Right renal pelvis (tissue), 4 donors: ENCODE data around the gene PNPLA5. TPM values are rescaled to one million over a fixed set of nuclear protein-coding genes. Genes with fewer than 3 reads are reported as not detected.
"Not testable (repeated sequence)": the region's sequence is repeated elsewhere in the genome, so short reads cannot be mapped to it uniquely, and the experiment has no call there.

Source experiments
- DNase-seq, 4 donors: peaks; one replicate each; pipeline ENCODE4 v3.0.0-alpha.2; 2013; ENCODE audit warnings: low read depth in 4 of 4, low spot score in 3 of 4, missing footprints in 1 of 4
- polyA plus RNA-seq, 4 donors: library from polyadenylated mRNA; unstranded; fragments of 120-200 nt; gene quantifications; one replicate each; pipeline ENCODE4 v1.2.1, GENCODE V29; 2013; ENCODE audit not compliant: insufficient read length in 4 of 4

Gene PNPLA5, protein sequence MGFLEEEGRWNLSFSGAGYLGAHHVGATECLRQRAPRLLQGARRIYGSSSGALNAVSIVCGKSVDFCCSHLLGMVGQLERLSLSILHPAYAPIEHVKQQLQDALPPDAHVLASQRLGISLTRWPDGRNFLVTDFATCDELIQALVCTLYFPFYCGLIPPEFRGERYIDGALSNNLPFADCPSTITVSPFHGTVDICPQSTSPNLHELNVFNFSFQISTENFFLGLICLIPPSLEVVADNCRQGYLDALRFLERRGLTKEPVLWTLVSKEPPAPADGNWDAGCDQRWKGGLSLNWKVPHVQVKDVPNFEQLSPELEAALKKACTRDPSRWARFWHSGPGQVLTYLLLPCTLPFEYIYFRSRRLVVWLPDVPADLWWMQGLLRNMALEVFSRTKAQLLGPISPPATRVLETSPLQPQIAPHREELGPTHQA
- under 1 TPM in 1 of 4 donors, not detected in 3; 0.12 TPM for polyA plus RNA-seq

DNA sequence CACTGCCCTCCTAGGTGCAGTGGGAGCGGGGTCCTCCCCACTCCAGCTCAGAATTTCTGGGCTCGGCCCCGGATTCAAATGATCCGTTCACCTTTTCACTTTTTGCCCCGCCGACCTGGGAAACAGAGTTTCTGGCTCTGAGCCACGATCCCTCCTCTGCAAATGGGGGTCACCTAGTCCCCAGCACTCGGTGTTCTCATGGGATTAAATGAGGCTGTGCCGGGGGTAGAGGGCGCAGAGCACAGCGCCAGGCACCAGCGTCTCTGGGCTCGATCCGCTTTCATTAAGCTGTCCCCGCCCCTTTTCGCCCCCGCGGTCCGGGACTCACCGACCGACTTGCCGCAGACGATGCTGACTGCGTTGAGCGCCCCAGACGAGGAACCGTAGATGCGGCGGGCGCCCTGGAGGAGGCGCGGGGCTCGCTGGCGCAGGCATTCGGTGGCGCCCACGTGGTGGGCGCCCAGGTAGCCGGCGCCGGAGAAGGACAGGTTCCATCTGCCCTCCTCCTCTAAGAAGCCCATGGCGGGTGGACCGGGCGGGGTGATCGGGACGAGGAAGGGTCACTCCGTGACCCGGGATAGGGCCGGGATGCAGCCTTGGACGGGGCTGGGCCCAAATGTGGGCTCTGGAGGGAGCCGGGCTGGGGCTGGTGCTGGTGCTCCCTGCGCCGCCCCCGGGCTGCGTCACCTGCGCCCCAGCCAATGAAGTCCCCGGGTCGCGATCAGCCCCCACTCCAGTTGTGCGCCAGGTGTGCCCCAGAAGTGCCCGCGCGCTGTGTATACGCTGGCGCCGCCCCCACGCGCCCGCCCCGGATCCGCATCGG is at the start of gene PNPLA5:
Gene PNPLA5, minus strand, starts transcription at position 654 of the 823 bp plus-strand sequence. Its CDS starts 133 bp downstream, at position 521.
- no peak for DNase-seq

DNA sequence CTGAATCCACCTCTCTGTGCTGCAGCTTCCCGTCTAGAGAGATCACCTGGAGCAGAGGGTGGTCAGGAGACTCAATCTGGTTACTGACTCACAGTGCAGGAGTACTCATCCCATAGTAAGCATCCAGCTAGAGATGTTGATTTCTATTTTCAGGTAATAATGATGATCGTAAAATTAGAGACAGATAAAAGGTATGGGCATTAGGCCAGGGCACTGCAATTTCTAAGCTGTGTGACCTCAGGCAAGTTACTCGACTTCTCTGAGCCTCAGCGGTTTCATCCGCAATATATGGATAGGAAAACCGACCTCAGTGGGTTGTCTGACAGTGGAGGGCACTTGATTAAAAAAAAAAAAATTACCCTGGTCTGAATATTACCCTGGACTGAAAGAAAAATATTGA is 49.6 kb upstream of the PNPLA5 start:
- no peak for DNase-seq

DNA sequence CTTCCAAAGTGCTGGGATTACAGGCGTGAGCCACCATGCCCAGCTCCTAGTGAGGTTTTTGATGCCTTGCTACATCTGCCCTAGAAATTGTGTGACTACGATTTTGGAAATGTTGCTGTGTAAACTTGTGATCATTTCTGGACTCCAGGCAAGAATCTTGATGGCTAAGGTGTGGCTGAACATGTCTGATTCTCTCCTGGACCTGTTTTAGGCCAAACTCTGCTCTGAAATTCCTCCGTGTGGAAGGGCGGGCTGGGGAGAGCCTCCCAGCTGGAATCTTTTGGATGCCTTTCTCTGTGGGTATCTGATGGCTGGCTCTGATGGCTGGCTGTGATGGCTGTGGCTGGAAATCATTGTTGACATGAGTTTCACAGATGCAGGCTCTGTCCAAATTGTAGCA is 40.0 kb upstream of the PNPLA5 start:
- no peak for DNase-seq

DNA sequence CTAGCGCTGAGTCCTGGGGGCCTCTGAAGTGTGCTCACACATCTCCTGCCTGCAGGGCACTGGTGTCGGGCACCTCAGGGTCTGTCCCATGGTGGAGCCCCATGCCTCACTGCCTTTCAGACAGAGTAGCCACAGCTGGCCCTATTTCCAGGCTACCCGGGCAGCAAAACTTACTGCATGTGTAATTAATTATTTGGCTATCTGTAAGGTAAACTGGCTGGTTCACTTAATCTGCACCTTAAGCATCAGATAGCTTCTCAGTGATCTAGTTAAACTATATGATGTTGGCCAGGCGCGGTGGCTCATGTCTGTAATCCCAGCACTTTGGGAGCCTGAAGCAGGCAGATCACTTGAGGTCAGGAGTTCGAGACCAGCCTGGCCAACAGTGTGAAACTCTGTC is 37.1 kb upstream of the PNPLA5 start:
- no peak for DNase-seq

DNA sequence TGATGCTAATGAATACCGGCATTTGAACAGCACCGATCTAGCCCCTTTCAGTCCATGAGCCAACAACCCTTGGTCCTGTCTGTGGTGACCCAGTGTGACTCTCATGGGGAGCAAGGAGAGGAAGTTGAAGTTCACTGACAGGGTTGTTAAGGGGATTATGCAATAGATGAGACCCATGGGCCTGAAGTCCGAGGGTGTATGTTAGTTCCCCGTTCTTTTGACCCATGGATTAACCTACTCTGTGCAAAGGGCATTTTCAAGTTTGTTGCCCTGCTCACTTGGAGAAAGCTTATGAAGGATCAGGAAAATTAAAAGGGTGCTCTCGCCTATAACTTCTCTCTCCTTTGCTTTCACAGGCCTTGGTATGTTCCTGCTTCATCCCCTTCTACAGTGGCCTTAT is 36.7 kb upstream of the PNPLA5 start:
- DNase-seq: no peak

DNA sequence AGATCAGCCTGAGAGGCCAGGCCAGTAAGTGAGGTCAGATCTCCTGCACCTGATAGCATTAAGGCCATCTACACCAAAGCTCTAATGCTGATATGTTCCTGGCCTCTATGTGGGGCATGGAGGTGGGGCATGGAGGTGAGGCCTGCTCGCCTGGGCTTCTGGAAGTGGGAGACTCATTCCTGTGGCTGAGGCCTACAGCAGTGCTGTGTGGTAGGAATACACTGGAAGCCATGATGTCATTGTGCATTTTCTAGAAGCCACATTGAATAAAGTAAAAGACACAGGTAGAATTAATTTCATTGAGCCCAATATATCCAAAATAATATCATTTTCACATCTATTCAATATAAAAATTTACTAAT is 34.5 kb upstream of the PNPLA5 start:
- no peak for DNase-seq

DNA sequence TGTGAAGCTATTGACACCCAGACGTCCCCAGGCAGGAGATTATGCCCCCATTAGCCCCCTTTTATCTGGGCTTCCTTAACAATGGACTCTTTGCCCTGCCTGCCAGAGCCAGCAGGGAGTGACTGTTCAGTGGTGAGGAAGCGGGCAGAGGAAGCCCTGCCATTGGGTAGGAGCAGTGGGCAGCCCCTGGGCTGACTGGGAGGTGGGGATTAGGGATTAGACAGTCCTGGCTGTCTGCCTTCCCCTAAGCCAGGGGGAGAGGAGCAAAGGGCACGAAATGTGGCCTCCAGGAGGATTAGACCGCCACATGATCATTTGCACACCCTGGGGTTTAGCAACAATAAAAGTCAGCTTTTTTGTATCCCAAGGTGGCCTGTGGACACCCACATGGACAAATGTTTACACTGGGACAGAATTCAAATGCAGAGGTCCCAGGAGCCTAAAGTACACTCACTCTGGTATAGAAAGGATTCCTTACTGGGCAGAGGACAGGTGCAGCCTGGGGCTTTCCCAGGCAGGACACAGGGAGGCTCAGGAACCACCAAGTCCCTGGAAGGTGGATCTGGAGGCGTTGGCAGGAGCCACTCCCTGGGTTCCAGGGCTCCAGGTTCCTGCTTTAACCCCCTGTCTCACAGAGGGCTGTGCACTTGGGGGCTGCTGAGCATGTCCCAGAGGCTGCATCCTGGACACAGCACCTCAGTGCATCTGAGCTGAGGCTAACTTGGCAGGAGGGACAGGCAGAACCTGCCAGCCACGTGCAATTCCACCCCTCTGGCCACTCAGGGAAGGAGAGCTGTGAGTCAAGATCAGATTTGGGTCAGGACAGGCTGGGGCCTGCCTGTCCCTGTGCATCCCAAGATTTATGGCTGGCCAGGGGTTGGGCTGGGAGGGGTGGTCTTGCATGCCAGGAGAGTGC is 33.9 kb upstream of the PNPLA5 start:
- DNase-seq: no peak

DNA sequence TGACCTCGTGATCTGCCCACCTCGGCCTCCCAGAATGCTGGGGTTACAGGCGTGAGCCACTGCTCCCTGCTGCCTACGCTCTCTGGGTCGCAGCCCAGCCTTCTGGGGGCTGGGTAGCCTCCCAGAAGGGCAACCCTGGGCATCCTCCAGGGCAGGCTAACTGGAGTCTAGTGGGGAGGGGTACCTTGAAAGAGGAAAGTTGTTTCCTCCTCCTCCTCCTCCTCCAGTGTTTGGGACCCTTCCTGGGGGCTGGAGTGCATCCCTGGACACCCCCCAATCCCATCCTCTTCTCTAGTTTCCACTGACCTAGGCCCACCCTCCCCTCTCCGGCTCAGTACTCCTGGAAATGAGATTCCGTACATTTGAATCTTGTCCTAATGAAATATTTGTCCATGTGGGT is 33.1 kb upstream of the PNPLA5 start:
- DNase-seq: no peak

DNA sequence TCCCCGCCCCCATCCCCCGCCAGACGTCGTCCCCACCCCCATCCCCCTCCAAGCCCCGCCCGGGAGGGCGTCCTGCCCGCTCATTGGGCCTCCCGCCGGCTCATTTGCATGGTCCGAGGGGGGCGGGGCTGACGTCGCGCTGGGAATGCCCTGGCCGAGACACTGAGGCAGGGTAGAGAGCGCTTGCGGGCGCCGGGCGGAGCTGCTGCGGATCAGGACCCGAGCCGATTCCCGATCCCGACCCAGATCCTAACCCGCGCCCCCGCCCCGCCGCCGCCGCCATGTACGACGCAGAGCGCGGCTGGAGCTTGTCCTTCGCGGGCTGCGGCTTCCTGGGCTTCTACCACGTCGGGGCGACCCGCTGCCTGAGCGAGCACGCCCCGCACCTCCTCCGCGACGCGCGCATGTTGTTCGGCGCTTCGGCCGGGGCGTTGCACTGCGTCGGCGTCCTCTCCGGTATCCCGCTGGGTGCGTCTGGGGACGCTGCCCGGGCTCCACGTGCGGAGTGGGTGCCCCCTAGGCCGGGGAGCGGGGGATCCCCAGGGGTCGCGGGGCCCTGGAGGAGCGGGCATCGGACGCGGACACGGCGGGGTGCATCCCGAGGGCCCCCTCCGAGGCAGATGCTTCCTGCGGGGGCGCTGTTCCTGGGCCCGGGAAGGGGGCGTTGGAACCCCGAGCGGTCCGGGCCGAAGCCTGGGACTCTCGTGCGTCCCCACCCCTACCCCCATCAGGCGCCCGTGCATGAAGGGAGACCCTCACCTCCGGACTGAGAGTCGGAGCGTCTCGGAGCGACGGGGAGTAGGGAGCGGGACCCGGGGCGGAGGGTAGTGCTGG is 32.0 kb upstream of the PNPLA5 start, which contains the start of gene PNPLA3:
Gene PNPLA3, plus strand, starts transcription at position 175 of the 834 bp plus-strand sequence. Its CDS starts 107 bp downstream, at position 282.
- peak; percentile 73 to 83 (median 82) for DNase-seq

DNA sequence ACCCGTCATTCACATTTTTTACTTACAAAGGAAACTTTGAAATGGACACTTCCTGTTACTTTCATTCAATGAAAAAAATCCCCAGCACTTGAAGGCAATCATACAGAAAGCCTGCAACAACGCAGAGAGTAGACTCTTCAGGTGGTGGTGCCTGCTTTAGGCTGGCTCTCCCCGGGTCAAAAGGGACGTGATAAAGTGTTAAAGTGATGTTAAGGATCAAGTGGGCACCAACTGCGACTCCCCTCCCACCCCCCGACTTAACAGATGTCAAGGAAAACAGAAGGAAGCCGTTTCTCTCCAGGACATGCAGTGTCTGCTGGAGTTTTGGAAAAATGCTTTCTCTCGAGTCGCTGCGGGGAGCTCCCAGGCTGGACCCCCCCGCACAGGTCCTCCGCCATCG is 31.4 kb upstream of the PNPLA5 start:
- DNase-seq: peak in 1 of 4 donors; percentile 31

DNA sequence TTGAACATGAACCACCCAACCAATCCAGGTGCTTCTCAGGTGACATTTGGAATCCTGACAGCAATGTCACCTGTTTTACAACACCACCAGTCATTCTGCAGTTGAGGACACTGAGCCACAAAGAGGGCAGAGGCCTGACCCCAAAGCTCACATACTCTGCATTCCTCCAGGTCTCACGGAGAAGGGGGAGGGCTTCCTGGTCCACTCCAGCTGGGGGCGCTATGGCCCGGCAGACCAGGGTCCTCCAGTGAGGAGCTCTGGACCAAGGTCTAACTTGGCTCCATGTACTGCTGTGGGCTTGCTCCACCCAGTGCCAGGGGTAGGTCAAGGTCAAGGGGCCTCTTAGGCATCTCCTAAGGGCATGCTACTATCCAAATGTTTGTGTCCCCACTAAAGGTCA is 30.3 kb upstream of the PNPLA5 start:
- DNase-seq: no peak

DNA sequence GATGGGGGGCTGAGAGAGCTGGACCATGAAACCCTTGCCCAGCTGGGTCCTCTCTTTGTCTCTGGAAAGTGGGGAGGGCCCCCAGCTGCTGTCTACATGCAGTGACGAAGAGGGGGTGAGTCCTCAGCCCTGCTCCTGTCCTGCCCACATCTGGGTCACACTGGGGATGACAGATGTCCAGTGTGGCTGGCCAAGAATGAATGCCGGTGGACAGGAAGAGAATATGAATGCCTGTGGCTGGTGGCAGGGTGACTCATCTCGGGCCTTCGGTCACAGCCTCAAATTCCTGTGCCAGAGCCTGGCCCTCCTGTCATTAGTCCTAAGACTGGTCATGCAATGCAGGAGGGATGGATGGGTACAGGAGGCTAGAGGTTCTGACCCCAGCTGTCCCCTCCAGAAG is 29.6 kb upstream of the PNPLA5 start:
- DNase-seq: no peak

DNA sequence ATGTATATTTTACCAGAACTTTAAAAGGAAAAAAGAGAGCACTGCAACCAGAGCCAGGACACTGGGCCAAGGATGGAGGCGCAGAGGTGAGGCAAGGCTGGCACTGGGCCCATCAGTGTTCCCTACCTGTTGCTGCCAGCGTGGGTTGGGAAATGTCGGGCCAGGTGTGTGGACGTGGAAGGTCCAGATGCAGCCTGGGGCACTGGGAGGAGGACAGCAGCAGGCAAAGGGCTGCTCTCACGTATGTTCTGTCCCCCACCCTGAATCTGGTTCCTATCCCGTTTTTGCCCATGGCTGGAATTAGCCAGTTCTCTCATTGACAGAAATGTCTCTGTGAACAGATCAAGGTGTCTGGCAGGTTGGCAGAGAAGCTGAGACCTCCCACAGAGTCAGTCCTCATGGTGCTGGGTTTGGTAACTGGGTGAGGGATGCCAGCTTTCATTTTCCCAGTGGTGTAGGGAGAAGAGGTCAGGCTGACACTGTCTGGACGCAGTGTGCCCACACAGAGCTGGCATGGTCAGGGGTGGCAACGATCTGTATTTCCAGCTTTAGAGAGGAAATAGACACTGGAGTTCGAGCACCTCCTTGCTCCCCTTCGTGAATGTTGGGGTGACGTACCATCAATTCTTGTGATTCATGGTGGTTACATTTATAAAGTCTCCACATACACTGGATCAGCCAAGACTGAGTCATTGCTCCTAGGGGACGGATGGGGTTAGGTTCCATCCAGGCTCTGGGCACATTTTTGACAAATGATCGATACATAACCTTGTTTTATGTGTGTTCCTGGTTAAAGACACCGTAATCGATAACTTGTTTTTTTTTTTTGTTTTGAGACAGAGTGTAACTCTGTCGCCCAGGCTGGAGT is 27.5 kb upstream of the PNPLA5 start:
- DNase-seq: no peak

DNA sequence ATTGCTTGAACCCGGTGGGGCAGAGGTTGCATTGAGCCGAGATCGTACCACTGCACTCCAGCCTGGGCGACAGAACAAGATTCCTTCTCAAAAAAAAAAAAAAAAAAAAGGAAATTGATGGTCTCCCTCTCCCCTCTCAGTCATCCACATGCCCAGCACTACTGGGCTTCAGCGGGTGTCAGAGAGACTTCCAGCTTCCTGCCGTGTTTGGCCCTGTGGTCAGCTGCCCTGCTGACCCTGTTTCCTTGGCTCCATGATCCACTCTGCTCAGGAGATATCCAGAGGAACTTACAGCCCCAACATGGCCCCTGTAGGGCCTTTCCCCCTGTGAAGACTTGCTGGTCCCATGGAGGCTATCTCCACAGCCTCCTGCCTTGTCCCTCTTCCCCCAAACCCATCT is 25.7 kb upstream of the PNPLA5 start:
- no peak for DNase-seq

DNA sequence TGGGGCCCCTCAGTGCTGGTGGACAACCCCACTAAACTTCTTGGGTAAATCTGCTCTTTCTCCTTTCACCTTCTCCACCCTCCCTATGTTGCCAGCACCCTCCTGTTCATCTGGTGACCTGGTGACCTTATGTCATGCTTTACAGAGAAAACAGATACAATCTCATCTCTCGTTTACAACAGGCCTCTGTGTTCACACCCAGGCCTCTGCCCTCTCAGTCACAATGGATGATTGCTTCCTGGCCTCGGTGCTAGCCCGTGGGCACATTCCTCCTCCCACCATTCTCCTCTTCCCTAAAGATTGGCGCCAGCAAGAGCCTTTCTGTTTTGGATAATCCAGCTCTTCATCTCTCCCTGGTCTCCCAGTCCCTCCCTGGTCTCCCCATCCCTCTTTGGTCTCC is 19.5 kb upstream of the PNPLA5 start:
- no peak for DNase-seq

DNA sequence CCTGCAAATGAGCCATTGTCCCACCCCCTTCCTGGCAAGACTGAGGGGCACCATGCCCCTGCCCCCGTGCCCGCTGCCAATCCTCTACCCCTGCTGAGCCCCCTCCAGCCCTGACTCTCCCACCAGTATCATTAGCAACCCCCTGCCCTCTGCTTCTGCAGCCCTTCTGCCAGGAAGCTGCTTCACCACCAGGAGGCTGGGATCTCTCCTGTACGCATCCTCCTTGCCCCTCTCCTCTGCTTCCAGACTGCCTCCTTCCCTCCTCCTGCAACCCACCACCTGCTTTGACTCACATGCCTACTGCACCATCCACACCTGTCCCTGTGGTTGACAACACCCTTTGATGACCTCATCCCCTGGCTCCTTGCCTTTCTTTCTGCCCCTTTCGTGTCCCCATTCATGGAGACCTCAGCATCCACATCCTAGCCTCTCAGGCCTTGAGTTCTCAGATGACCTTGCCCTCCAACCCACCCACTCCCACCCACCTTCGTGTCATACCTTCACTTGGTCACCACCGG is 18.4 kb upstream of the PNPLA5 start:
- no peak for DNase-seq

DNA sequence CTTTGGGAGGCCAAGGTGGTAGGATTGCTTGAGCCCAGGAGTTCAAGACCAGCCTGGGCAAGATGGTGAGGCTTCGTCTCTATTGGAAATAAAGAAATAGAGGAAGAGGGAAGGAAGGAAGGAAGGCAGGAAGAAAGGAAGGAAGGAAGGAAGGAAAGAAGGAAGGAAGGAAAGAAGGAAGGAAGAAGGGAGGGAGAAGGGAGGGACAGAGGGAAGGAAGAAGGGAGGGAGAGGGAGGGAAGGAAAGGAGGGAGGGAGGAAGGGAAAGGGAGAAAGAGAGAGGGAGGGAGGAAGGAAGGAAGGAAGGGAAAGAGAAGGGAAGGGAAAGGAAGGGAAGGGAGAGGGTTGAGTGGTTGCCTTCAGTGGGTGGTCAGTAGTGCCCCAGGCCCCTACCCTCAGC is 17.9 kb upstream of the PNPLA5 start:
- no peak for DNase-seq

DNA sequence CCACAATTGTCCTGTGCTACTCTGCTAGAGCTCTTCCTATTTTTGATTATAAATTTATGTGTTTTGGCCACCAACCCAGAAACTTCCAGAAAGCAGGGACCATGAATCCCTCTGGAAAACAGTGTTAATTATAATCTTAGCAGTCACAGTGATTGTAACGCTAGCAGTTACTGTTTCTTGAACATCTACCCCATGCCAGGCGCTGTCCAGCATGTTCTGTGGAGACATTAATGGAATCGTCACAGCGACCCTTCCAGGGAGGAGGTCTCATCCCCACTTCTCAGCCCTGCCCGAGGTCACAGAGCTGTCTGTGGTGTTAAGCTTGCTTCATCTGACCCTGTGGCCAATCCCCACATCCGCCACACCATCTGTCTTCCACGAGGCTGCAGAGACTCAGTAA is 13.9 kb upstream of the PNPLA5 start:
- DNase-seq: no peak

DNA sequence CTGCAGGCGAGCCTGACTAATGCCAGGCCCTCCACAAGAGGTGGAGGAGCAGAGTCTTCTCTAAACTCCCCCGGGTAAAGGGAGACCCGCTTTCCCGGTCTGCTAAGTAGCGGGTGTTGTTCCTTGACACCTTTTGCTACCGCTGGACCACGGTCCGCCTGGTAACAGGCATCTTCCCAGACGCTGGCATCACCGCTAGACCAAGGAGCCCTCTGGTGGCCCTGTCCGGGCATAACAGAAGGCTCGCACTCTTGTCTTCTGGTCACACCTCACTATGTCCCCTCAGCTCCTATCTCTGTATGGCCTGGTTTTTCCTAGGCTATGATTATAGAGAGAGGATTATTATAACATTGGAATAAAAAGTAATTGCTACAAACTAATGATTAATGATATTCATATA is 12.6 kb upstream of the PNPLA5 start:
- not testable (repeated sequence) for DNase-seq
